Thoracic aorta (tissue), 2 donors: Measurements from ENCODE around the gene GFER. TPM values are rescaled to one million over a fixed set of nuclear protein-coding genes. Genes with fewer than 3 reads are reported as not detected.
"Not testable (repeated sequence)": the region's sequence is repeated elsewhere in the genome, so short reads cannot be mapped to it uniquely, and the experiment has no call there.

Source experiments
- ATAC-seq: fragments of 150-250 bp; one replicate; pipeline ENCODE4 v1.8.0; 2017; ENCODE audit warnings: low read depth; ENCODE audit not compliant: insufficient number of reproducible peaks, low FRiP score
- DNase-seq: peaks from one replicate; pipeline ENCODE4 v3.0.0-alpha.2; 2020; ENCODE audit warnings: low spot score
- H3K27ac ChIP-seq, 2 donors: fragments of 200-600 bp; sonication (generic); 1 replicate in 1 of 2; 2 replicates in 1 of 2; pipeline ENCODE4 v1.5.1; 2016; ENCODE audit warnings: mild to moderate bottlenecking in 2 of 2, moderate library complexity in 2 of 2
- H3K27me3 ChIP-seq: fragments of 200-600 bp; sonication (generic); replicated peaks from 2 replicates; pipeline ENCODE4 v1.6.0; 2016; ENCODE audit warnings: mild to moderate bottlenecking; ENCODE audit not compliant: insufficient read depth
- H3K36me3 ChIP-seq: fragments of 200-600 bp; sonication (generic); one replicate; pipeline ENCODE4 v1.5.1; 2016
- H3K4me1 ChIP-seq, 2 donors: fragments of 200-600 bp; sonication (generic); 1 replicate in 1 of 2; 2 replicates in 1 of 2; pipeline versions ENCODE4 v1.5.1 to v1.6.0; 2016; ENCODE audit warnings: low read depth in 2 of 2, mild to moderate bottlenecking in 1 of 2; ENCODE audit not compliant: control insufficient read depth in 1 of 2
- H3K4me3 ChIP-seq: fragments of 200-600 bp; sonication (generic); 2 replicates; pipeline ENCODE4 v1.5.1; 2016; ENCODE audit warnings: mild to moderate bottlenecking
- H3K9me3 ChIP-seq: fragments of 200-600 bp; sonication (generic); 2 replicates; pipeline ENCODE4 v1.5.1; 2016
- total RNA-seq, 2 donors: library from RNA; depleted of rRNA; stranded (reverse); fragments of >200 nt; gene quantifications; one replicate each; pipeline versions ENCODE4 v1.1.0 to v1.2.3, GENCODE V29; 2016
- TF ChIP-seq, protein P1 (sequence below): fragments of 200-600 bp; sonication (generic); IDR thresholded peaks from one replicate; pipeline ENCODE4 v1.5.1; 2019; ENCODE audit warnings: antibody characterized with exemption

Gene GFER
- 10 to 100 TPM; 12.4 to 14.6 TPM for total RNA-seq

DNA sequence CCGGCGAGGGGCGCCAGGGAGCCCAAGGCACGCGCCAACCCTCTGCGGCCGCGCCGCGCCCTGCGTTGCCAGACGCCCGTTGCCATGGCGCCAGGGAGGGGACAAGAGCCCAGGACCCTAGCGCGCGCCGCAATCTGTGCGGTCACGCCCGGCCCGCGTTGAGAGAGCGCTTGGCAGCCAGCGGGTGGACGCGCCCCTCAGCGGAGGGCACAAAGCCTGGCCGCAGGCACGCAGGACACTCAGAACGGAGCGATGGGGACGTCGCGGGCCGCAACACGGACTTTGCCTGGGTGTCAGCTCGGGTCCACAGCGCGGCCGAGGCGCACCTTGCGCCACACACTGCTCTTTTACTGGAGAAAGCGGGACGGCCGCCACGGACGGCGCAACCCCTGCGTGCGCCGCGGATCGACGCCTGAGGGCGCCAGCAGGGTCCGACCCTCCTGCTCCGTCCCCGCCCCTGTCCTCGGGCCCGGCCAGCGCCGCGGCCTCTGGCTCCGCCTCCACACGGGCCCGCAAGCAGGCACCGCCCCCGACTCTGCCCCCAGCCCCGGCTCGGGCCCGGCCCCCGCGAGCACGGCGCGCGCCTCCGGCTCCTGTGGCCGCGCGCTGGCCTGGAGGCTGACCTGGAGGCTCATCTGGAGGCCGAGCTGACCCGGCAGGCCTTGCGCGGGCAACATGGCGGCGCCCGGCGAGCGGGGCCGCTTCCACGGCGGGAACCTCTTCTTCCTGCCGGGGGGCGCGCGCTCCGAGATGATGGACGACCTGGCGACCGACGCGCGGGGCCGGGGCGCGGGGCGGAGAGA is at the start of gene GFER:
GFER (plus strand) TSS at position 650 of the 803 bp plus-strand sequence; CDS start at position 676, 26 bp downstream.
- no peaks in the 10 kb centered on the region for H3K27me3 ChIP-seq
- ATAC-seq (peak; percentile 53), DNase-seq (no peak)
- peak within 1 kb of the TSS; percentile 38 to 53 for H3K27ac ChIP-seq
- peaks cover 7 to 18% of the 10 kb centered on the region in 2 donors for H3K4me1 ChIP-seq
- TF ChIP-seq, protein P1, sequence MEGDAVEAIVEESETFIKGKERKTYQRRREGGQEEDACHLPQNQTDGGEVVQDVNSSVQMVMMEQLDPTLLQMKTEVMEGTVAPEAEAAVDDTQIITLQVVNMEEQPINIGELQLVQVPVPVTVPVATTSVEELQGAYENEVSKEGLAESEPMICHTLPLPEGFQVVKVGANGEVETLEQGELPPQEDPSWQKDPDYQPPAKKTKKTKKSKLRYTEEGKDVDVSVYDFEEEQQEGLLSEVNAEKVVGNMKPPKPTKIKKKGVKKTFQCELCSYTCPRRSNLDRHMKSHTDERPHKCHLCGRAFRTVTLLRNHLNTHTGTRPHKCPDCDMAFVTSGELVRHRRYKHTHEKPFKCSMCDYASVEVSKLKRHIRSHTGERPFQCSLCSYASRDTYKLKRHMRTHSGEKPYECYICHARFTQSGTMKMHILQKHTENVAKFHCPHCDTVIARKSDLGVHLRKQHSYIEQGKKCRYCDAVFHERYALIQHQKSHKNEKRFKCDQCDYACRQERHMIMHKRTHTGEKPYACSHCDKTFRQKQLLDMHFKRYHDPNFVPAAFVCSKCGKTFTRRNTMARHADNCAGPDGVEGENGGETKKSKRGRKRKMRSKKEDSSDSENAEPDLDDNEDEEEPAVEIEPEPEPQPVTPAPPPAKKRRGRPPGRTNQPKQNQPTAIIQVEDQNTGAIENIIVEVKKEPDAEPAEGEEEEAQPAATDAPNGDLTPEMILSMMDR, result peak; percentile 26
- peak within 1 kb of the TSS; percentile 92 for H3K4me3 ChIP-seq
- peaks cover 8% of the 10 kb centered on the region for H3K36me3 ChIP-seq
- no peaks in the 10 kb centered on the region for H3K9me3 ChIP-seq

DNA sequence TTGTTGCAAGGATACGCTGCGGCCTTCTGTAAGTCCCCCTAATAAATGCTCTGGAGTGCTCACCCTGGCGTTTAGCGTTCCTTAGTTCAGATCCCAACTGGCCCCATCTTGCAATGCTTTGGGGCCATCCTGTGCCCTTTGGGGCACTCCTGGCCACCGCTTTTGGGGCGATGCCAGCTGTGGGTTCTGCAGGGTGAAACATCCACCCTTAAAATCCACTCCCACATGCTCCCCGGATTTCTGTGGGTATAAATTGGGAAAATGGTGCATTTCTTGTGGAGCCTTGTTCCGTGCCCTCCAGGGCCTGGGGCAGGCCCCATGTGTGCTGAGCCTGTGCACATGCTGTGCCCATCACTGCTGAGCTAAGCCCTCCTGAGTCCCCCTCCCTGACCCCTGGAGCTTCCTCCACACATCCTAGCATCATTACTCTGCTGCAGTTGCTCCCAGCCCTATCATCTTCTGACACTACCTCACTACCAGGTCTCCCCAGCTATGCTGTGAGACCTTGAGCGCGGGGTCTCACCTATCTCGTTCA is 47.0 kb upstream of the GFER start:
- no peaks in the 10 kb centered on the region for H3K9me3 ChIP-seq

DNA sequence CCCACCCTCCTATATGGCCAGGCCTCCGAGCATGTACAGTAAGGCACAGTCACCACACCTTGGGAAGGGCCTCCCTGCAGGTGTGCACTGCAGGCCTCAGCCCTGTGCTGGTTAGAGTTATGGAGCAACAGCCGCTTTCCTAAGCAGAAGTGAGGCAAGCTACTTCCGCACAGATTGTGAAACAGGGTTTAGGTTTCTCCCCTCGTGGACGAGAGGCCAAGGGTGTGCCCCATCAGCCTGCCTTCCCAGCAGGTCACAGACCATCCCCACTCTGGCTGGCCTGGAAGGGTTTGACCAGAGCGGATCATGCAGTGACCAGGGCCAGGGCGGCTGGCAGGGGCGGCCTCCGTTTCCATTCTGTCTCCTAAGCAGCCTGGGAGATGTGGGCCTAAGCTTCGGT is 45.7 kb upstream of the GFER start:
- H3K4me1 ChIP-seq, result peaks cover 3 to 13% of the 10 kb centered on the region in 2 donors
- H3K27ac ChIP-seq, result no peak overlapping the region
- H3K27me3 ChIP-seq, result no peaks in the 10 kb centered on the region
- TF ChIP-seq, protein P1, result no peak
- no peaks in the 10 kb centered on the region for H3K9me3 ChIP-seq
- DNase-seq (no peak), ATAC-seq (no peak)
- no peak overlapping the region for H3K4me3 ChIP-seq
- peaks cover 36% of the 10 kb centered on the region for H3K36me3 ChIP-seq

More for the DNA sequence above, 47.0 kb upstream of the GFER start:
- no peak for ATAC-seq
- peaks cover under 1 to 8% of the 10 kb centered on the region in 2 donors for H3K4me1 ChIP-seq
- peaks cover 36% of the 10 kb centered on the region for H3K36me3 ChIP-seq
- TF ChIP-seq, protein P1, result no peak
- H3K27me3 ChIP-seq, result no peaks in the 10 kb centered on the region
- no peak overlapping the region for H3K4me3 ChIP-seq
- no peak for DNase-seq
- no peak overlapping the region for H3K27ac ChIP-seq

DNA sequence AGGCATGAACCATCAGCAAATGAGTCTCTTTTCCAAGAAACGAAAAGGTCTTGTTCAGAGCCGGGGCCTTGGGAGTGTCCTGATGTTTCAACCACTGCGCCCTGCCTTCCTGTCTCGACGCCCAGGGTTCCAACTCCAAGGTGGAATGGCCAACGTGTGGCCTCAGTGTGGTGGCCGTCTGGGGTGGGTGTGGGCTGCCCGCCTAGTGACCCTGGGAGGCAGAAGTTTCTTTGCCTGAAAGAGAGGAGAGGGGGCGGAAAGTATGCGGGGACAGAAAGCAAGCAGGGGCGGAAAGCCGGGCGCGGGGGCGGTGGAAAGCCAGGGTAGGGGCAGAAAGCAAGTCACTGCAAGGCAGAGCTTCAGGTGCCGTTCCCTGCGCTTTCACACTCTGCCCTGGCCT is 45.1 kb upstream of the GFER start:
- DNase-seq, result no peak
- Histone ChIP-seq H3K27ac (no peak overlapping the region), H3K27me3 (no peaks in the 10 kb centered on the region), H3K9me3 (no peaks in the 10 kb centered on the region), H3K4me1 (peaks cover 3 to 13% of the 10 kb centered on the region in 2 donors), H3K4me3 (no peak overlapping the region), H3K36me3 (peaks cover 36% of the 10 kb centered on the region)
- TF ChIP-seq, protein P1, result no peak
- no peak for ATAC-seq

DNA sequence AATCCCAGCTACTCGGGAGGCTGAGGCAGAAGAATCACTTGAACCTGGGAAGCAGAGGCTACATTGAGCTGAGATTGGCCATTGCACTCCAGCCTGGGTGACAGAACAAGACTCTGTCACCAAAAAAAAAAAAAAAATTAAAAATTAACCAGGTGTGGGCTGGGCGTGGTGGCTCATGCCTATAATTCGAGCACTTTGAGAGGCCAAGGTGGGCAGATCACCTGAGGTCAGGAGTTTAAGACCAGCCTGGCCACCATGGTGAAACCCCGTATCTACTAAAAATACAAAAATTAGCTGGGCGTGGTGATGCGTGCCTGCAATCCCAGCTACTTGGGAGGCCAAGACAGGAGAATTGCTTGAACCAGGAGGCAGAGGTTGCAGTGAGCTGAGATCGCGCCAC is 44.2 kb upstream of the GFER start:
- not testable (repeated sequence) for H3K4me3 ChIP-seq, H3K9me3 ChIP-seq, H3K27me3 ChIP-seq, DNase-seq, H3K27ac ChIP-seq, ATAC-seq
- H3K4me1 ChIP-seq, result peaks cover 3 to 13% of the 10 kb centered on the region in 2 donors
- H3K36me3 ChIP-seq, result peaks cover 36% of the 10 kb centered on the region
